ENCODE data around the gene CD200R1L.

The CD200R1L gene

GRCh38 chr3:112786002-112786590 is 60.6 kb downstream of the CD200R1L start:
- DNase-seq, result no peak

GRCh38 chr3:112785321-112786001 is 61.2 kb downstream of the CD200R1L start:
- DNase-seq, result no peak

GRCh38 chr3:112782491-112782890 is 64.2 kb downstream of the CD200R1L start:
- no peak for DNase-seq

- no peak for DNase-seq
These were observed 65.1 kb downstream of the CD200R1L start for GRCh38 chr3:112781599-112781998.

GRCh38 chr3:112779558-112780480 is 66.8 kb downstream of the CD200R1L start:
- peak; percentile 40 for DNase-seq

- DNase-seq, result no peak
These were observed 67.7 kb downstream of the CD200R1L start for GRCh38 chr3:112779011-112779410.

GRCh38 chr3:112778353-112778948 is 68.2 kb downstream of the CD200R1L start:
- DNase-seq, result peak; percentile 62

GRCh38 chr3:112777811-112778210 is 68.9 kb downstream of the CD200R1L start:
- peak; percentile 49 for DNase-seq

- DNase-seq, result no peak
These were observed 69.8 kb downstream of the CD200R1L start for GRCh38 chr3:112776836-112777235.

- DNase-seq, result peak; percentile 71
These were observed 70.7 kb downstream of the CD200R1L start for GRCh38 chr3:112776000-112776399.

GRCh38 chr3:112775011-112775742 is 71.5 kb downstream of the CD200R1L start:
- DNase-seq, result peak; percentile 31

- DNase-seq, result peak; percentile 29
These were observed 72.3 kb downstream of the CD200R1L start for GRCh38 chr3:112774293-112774926.

- DNase-seq, result no peak
These were observed 72.8 kb downstream of the CD200R1L start for GRCh38 chr3:112773864-112774263.

GRCh38 chr3:112770951-112771350 is 75.7 kb downstream of the CD200R1L start:
- DNase-seq, result no peak

- peak; percentile 81 for DNase-seq
These were observed 76.5 kb downstream of the CD200R1L start for GRCh38 chr3:112770032-112770626.

- DNase-seq, result peak; percentile 41
These were observed 77.2 kb downstream of the CD200R1L start for GRCh38 chr3:112769286-112769978.

- DNase-seq, result no peak
These were observed 78.9 kb downstream of the CD200R1L start for GRCh38 chr3:112767777-112768176.

- peak; percentile 79 for DNase-seq
These were observed 79.5 kb downstream of the CD200R1L start for GRCh38 chr3:112767177-112767576.

Data from suppressor macrophage treated with lipopolysaccharide for 4 hours (primary cell).